ENCODE measurements around the gene DNAH14.

DNA sequence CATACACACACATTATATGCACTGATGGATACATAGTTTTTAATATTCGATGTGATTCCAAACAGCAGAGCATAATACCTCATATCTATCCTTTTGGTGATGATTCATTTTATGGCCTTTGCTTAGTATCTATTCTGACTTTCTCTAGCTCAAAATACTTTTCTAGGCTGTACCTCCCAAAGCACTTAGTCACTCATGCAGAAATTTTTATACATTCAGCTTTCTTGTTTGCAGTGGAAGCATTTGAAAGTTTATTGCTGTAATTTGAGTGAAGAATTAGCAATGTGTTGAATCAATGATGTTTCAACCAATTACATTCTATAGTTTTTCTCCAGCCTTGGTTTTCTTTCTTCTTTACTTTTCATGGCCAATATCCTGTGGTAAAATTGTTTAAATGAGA, 431.7 kb downstream of the DNAH14 start:
- TF ChIP-seq, protein P1, sequence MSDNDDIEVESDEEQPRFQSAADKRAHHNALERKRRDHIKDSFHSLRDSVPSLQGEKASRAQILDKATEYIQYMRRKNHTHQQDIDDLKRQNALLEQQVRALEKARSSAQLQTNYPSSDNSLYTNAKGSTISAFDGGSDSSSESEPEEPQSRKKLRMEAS (IDR thresholded peaks at IDR 0.05): no peak
- TF ChIP-seq YY1 (IDR thresholded peaks at IDR 0.05; ENCODE audit: low read depth) (no peak), EP300 (IDR thresholded peaks at IDR 0.05; ENCODE audit: borderline replicate concordance) (no peak), TEAD4 (IDR thresholded peaks at IDR 0.05) (no peak), CEBPB (IDR thresholded peaks at IDR 0.05) (no peak), NFIC (IDR thresholded peaks at IDR 0.05) (no peak), FOXM1 (IDR thresholded peaks at IDR 0.05; ENCODE audit: borderline replicate concordance, low read depth) (no peak), REST (IDR thresholded peaks at IDR 0.05; ENCODE audit: low read depth) (no peak), TAF1 (IDR thresholded peaks at IDR 0.05; ENCODE audit: low read depth) (no peak)
- TF ChIP-seq, protein P2, sequence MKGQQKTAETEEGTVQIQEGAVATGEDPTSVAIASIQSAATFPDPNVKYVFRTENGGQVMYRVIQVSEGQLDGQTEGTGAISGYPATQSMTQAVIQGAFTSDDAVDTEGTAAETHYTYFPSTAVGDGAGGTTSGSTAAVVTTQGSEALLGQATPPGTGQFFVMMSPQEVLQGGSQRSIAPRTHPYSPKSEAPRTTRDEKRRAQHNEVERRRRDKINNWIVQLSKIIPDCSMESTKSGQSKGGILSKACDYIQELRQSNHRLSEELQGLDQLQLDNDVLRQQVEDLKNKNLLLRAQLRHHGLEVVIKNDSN (IDR thresholded peaks at IDR 0.05): no peak

Data from Ishikawa (cell line).